Tibial artery (tissue), 4 donors: ENCODE data around the gene VPS51.

Experiments
- DNase-seq, 2 donors: peaks; one replicate each; pipeline ENCODE4 v3.0.0-alpha.2; 2019
- H3K27ac ChIP-seq, 2 donors: fragments of 200-600 bp; sonication (generic) in 1 of 2; 1 replicate in 1 of 2; 2 replicates in 1 of 2; pipeline ENCODE4 v1.5.1; 2018 to 2019; ENCODE audit warnings: mild to moderate bottlenecking in 1 of 2
- H3K27me3 ChIP-seq, 2 donors: fragments of 200-600 bp; sonication (generic) in 1 of 2; one replicate each; pipeline versions ENCODE4 v1.5.1 to v1.6.0; 2016 to 2019
- H3K36me3 ChIP-seq, 3 donors: fragments of 200-600 bp; sonication (generic) in 2 of 3; one replicate each; pipeline ENCODE4 v1.5.1; 2016 to 2019; ENCODE audit warnings: mild to moderate bottlenecking in 2 of 3
- H3K4me1 ChIP-seq, 4 donors: fragments of 200-600 bp; sonication (generic) in 2 of 4; 1 replicate in 3 of 4; 2 replicates in 1 of 4; pipeline ENCODE4 v1.5.1; 2016 to 2019
- H3K4me3 ChIP-seq, 2 donors: fragments of 200-600 bp; sonication (generic) in 1 of 2; 1 replicate in 1 of 2; 2 replicates in 1 of 2; pipeline ENCODE4 v1.5.1; 2018 to 2019; ENCODE audit warnings: mild to moderate bottlenecking in 2 of 2
- H3K9me3 ChIP-seq, 3 donors: fragments of 200-600 bp; sonication (generic) in 1 of 3; one replicate each; pipeline ENCODE4 v1.5.1; 2016 to 2019
- intact Hi-C: fragments of 100-400 bp; cut with DNase I; formaldehyde crosslinking; loops from one replicate; pipeline ENCODE4 v1.15.0; 2023; ENCODE audit warnings: low total_unique reads
- TF ChIP-seq, protein P1 (sequence below), 2 experiments: fragments of 200-600 bp in 1 of 2; fragments of 450-650 bp in 1 of 2; IDR thresholded peaks; one replicate each; pipeline ENCODE4 v1.5.1; 2017 to 2019; ENCODE audit warnings: antibody characterized with exemption in 2 of 2, mild to moderate bottlenecking in 1 of 2, moderate library complexity in 1 of 2

VPS51 gene

GRCh38 chr11:65151331-65151899, 55.4 kb downstream of the VPS51 start:
- no peaks in the 10 kb centered on the region for H3K27me3 ChIP-seq
- intact Hi-C loops = no loop called here
- TF ChIP-seq, protein P1, sequence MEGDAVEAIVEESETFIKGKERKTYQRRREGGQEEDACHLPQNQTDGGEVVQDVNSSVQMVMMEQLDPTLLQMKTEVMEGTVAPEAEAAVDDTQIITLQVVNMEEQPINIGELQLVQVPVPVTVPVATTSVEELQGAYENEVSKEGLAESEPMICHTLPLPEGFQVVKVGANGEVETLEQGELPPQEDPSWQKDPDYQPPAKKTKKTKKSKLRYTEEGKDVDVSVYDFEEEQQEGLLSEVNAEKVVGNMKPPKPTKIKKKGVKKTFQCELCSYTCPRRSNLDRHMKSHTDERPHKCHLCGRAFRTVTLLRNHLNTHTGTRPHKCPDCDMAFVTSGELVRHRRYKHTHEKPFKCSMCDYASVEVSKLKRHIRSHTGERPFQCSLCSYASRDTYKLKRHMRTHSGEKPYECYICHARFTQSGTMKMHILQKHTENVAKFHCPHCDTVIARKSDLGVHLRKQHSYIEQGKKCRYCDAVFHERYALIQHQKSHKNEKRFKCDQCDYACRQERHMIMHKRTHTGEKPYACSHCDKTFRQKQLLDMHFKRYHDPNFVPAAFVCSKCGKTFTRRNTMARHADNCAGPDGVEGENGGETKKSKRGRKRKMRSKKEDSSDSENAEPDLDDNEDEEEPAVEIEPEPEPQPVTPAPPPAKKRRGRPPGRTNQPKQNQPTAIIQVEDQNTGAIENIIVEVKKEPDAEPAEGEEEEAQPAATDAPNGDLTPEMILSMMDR (IDR thresholded peaks at IDR 0.05) = no peak
- no peaks in the 10 kb centered on the region for H3K36me3 ChIP-seq
- peak overlapping the region; percentile 54 to 58 for H3K27ac ChIP-seq
- H3K9me3 ChIP-seq = no peaks in the 10 kb centered on the region
- H3K4me3 ChIP-seq = no peak overlapping the region
- no peak for DNase-seq
- peaks cover 0 to 16% (median 12%) of the 10 kb centered on the region in 4 donors for H3K4me1 ChIP-seq

- DNase-seq = no peak
- TF ChIP-seq, protein P1 (IDR thresholded peaks at IDR 0.05) = no peak
- no peak overlapping the region for H3K4me3 ChIP-seq
- no peaks in the 10 kb centered on the region for H3K36me3 ChIP-seq
- intact Hi-C loops = no loop called here
- peaks cover 0 to 16% (median 12%) of the 10 kb centered on the region in 4 donors for H3K4me1 ChIP-seq
- H3K9me3 ChIP-seq = no peaks in the 10 kb centered on the region
- H3K27me3 ChIP-seq = no peaks in the 10 kb centered on the region
- peak overlapping the region in 1 of 2 donors; percentile 58 for H3K27ac ChIP-seq
Measured at GRCh38 chr11:65152122-65152521, 56.1 kb downstream of the VPS51 start.

DNA sequence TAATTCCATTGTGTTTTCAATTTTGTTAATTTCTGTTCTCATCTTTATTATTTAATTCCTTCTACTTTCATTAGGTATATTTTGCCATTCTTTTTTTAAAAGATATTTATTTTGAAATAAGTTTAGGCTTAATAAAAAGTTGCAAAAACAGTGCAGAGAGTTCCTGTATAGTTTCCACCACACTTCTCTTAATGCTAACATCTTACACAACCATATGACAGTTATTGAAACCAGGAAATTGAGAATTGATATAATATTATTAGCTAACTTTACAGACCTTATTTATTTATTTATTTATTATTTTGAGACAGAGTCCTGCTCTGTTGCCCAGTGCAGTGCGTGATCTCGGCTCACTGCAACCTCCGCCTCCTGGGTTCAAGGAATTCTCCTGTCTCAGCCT, 60.2 kb downstream of the VPS51 start:
- Histone ChIP-seq H3K36me3 (no peaks in the 10 kb centered on the region), H3K4me3 (no peak overlapping the region), H3K4me1 (peaks cover 0 to under 1% (median 0%) of the 10 kb centered on the region in 4 donors), H3K27me3 (no peaks in the 10 kb centered on the region), H3K27ac (no peak overlapping the region), H3K9me3 (no peaks in the 10 kb centered on the region)
- intact Hi-C loops = no loop called here
- no peak for DNase-seq
- TF ChIP-seq, protein P1 (IDR thresholded peaks at IDR 0.05) = no peak

DNA sequence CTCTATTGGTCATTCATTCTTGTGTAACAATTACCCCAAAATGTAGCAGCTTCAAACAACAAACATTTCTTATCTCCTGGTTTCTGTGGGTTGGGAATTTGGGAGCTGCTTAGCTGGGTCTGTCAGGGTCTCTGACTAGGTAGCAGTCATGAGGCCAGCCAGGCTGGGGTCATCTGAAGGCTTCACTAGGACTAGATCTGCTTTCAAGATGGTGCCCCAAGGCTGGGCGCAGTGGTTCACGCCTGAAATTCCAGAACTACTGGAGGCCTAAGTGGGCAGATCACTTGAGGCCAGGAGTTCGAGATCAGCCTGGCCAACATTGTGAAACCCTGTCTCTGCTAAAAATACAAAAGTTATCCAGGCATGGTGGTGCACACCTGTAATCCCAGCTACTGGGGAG, 60.9 kb downstream of the VPS51 start:
- intact Hi-C loops = no loop called here
- Histone ChIP-seq H3K4me1 (no peaks in the 10 kb centered on the region), H3K9me3 (no peaks in the 10 kb centered on the region), H3K27ac (no peak overlapping the region), H3K27me3 (no peaks in the 10 kb centered on the region), H3K36me3 (no peaks in the 10 kb centered on the region), H3K4me3 (no peak overlapping the region)
- no peak for DNase-seq
- TF ChIP-seq, protein P1 (IDR thresholded peaks at IDR 0.05) = no peak

- no peaks in the 10 kb centered on the region for H3K9me3 ChIP-seq
- H3K4me3 ChIP-seq = no peak overlapping the region
- no peak overlapping the region for H3K27ac ChIP-seq
- DNase-seq = no peak
- no peaks in the 10 kb centered on the region for H3K36me3 ChIP-seq
- intact Hi-C loops = no loop called here
- no peaks in the 10 kb centered on the region for H3K27me3 ChIP-seq
- TF ChIP-seq, protein P1 (IDR thresholded peaks at IDR 0.05) = no peak
- H3K4me1 ChIP-seq = no peaks in the 10 kb centered on the region
Measured at GRCh38 chr11:65157336-65157735, 61.3 kb downstream of the VPS51 start.

GRCh38 chr11:65159012-65159411, 63.0 kb downstream of the VPS51 start:
- no peak overlapping the region for H3K4me3 ChIP-seq
- no peaks in the 10 kb centered on the region for H3K27me3 ChIP-seq
- TF ChIP-seq, protein P1 (IDR thresholded peaks at IDR 0.05) = no peak
- no peak for DNase-seq
- intact Hi-C loops = no loop called here
- no peak overlapping the region for H3K27ac ChIP-seq
- H3K4me1 ChIP-seq = no peaks in the 10 kb centered on the region
- H3K36me3 ChIP-seq = no peaks in the 10 kb centered on the region
- H3K9me3 ChIP-seq = no peaks in the 10 kb centered on the region
